Medulla oblongata (tissue), 1 donor: ENCODE results near the gene RBP7.

Experiments used
- DNase-seq: peaks from one replicate; pipeline ENCODE4 v3.0.0-alpha.2; 2015; ENCODE audit errors: extremely low spot score

The RBP7 gene

GRCh38 chr1:10065344-10065685 is 68.3 kb downstream of the RBP7 start:
- DNase-seq = peak; percentile 58
